Panc1 (cell line): ENCODE measurements around the gene PCDH8. TPM values are rescaled to one million over a fixed set of nuclear protein-coding genes. Genes with fewer than 3 reads are reported as not detected.

Experiments used
- ATAC-seq: fragments of 200-7000 bp; cut with Tn5 transposase; 2 replicates; pipeline ENCODE4 v1.9.1; 2020; ENCODE audit warnings: mild to moderate bottlenecking, moderate library complexity
- BruUV-seq: library from RNA; stranded (reverse); fragments of 400-500 nt; replicated peaks from 2 replicates; lab custom pipeline; 2021; lab: Mats Ljungman, UMichigan
- CTCF ChIA-PET: fragments of 300-600 bp; sonication (Branson Sonifier 250); formaldehyde crosslinking; loops from one replicate; lab custom pipeline; 2022; ENCODE audit warnings: antibody characterized with exemption; lab: Charles Lee
- POLR2A ChIA-PET: fragments of 300-600 bp; sonication (Branson Sonifier 250); formaldehyde crosslinking; loops from one replicate; lab custom pipeline; 2022; ENCODE audit warnings: antibody characterized with exemption; lab: Charles Lee
- DNase-seq: peaks from one replicate; pipeline ENCODE4 v3.0.0-alpha.2; 2010; ENCODE audit warnings: low read depth, low spot score
- H3K27ac ChIP-seq: 2 replicates; pipeline ENCODE4 v1.5.1; 2011; ENCODE audit warnings: mild to moderate bottlenecking, low read length, inconsistent platforms
- H3K27me3 ChIP-seq: fragments of 200-500 bp; sonication (Bioruptor generic); 2 replicates; pipeline ENCODE4 v1.6.0; 2014; ENCODE audit warnings: low read length, inconsistent platforms; ENCODE audit not compliant: control insufficient read depth, insufficient read depth
- H3K36me3 ChIP-seq: fragments of 200-500 bp; sonication (Bioruptor generic); 2 replicates; pipeline ENCODE4 v1.5.1; 2014; ENCODE audit warnings: inconsistent platforms, mild to moderate bottlenecking, low read length, moderate library complexity; ENCODE audit not compliant: control insufficient read depth, insufficient read depth
- H3K4me1 ChIP-seq: 2 replicates; pipeline ENCODE4 v1.5.1; 2011; ENCODE audit warnings: inconsistent platforms, mild to moderate bottlenecking, low read length, moderate library complexity; ENCODE audit not compliant: control insufficient read depth, insufficient read depth
- H3K4me3 ChIP-seq, 2 experiments: 2 replicates each; pipeline ENCODE4 v1.5.1; 2011 to 2012; ENCODE audit warnings: low read depth in 2 of 2, low read length in 2 of 2, mild to moderate bottlenecking in 2 of 2, inconsistent platforms in 1 of 2, moderate library complexity in 1 of 2
- H3K9me3 ChIP-seq: fragments of 200-500 bp; sonication (Bioruptor generic); 2 replicates; pipeline ENCODE4 v1.5.1; 2014; ENCODE audit warnings: low read depth, mild to moderate bottlenecking, inconsistent platforms, low read length, moderate library complexity; ENCODE audit not compliant: control insufficient read depth, insufficient read depth
- POLR2AphosphoS5 ChIP-seq: IDR thresholded peaks from 2 replicates; pipeline ENCODE4 v1.6.1; 2012; ENCODE audit warnings: mild to moderate bottlenecking, low read depth, low read length, moderate library complexity
- SIN3A ChIP-seq: IDR thresholded peaks from 2 replicates; pipeline ENCODE4 v1.6.1; 2012; ENCODE audit warnings: low read depth, mild to moderate bottlenecking, low read length, moderate library complexity, borderline replicate concordance; ENCODE audit not compliant: insufficient read depth
- TCF7L2 ChIP-seq: IDR thresholded peaks from 2 replicates; pipeline ENCODE4 v1.6.1; 2011; ENCODE audit warnings: mild to moderate bottlenecking, low read depth, low read length, inconsistent platforms
- in situ Hi-C: cut with HindIII; loops from 2 replicates; pipeline ENCODE4 v1.10.0; 2016; ENCODE audit warnings: low sequenced_read_pairs, low pct_unique_long_range_greater_than_20kb
- intact Hi-C: fragments of 100-400 bp; cut with micrococcal nuclease; formaldehyde crosslinking; loops from one replicate; pipeline ENCODE4 v1.10.0; 2022; ENCODE audit not compliant: unreplicated experiment
- total RNA-seq: library from RNA; stranded (reverse); gene quantifications from one replicate; pipeline ENCODE4 v1.2.1, GENCODE V29; 2021; ENCODE audit not compliant: unreplicated experiment
- TF ChIP-seq, protein P1 (sequence below): fragments of 450-650 bp; IDR thresholded peaks from 2 replicates; pipeline ENCODE4 v1.5.1; 2017; ENCODE audit warnings: mild to moderate bottlenecking
- TF ChIP-seq, protein P2 (sequence below), 2 experiments: IDR thresholded peaks; 2 replicates each; pipeline ENCODE4 v1.6.1; 2011 to 2012; ENCODE audit warnings: low read depth in 2 of 2, control low read depth in 1 of 2, low read length in 1 of 2, mild to moderate bottlenecking in 1 of 2, moderate library complexity in 1 of 2; ENCODE audit not compliant: insufficient read depth in 1 of 2

PCDH8 gene
- total RNA-seq, 1 experiment from 2014 or later, result not detected

- DNase-seq, result no peak
- no peak for TF ChIP-seq POLR2AphosphoS5
- TF ChIP-seq, protein P1, sequence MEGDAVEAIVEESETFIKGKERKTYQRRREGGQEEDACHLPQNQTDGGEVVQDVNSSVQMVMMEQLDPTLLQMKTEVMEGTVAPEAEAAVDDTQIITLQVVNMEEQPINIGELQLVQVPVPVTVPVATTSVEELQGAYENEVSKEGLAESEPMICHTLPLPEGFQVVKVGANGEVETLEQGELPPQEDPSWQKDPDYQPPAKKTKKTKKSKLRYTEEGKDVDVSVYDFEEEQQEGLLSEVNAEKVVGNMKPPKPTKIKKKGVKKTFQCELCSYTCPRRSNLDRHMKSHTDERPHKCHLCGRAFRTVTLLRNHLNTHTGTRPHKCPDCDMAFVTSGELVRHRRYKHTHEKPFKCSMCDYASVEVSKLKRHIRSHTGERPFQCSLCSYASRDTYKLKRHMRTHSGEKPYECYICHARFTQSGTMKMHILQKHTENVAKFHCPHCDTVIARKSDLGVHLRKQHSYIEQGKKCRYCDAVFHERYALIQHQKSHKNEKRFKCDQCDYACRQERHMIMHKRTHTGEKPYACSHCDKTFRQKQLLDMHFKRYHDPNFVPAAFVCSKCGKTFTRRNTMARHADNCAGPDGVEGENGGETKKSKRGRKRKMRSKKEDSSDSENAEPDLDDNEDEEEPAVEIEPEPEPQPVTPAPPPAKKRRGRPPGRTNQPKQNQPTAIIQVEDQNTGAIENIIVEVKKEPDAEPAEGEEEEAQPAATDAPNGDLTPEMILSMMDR, result no peak
- TF ChIP-seq SIN3A, result no peak
- TF ChIP-seq TCF7L2, result no peak
- TF ChIP-seq, protein P2, sequence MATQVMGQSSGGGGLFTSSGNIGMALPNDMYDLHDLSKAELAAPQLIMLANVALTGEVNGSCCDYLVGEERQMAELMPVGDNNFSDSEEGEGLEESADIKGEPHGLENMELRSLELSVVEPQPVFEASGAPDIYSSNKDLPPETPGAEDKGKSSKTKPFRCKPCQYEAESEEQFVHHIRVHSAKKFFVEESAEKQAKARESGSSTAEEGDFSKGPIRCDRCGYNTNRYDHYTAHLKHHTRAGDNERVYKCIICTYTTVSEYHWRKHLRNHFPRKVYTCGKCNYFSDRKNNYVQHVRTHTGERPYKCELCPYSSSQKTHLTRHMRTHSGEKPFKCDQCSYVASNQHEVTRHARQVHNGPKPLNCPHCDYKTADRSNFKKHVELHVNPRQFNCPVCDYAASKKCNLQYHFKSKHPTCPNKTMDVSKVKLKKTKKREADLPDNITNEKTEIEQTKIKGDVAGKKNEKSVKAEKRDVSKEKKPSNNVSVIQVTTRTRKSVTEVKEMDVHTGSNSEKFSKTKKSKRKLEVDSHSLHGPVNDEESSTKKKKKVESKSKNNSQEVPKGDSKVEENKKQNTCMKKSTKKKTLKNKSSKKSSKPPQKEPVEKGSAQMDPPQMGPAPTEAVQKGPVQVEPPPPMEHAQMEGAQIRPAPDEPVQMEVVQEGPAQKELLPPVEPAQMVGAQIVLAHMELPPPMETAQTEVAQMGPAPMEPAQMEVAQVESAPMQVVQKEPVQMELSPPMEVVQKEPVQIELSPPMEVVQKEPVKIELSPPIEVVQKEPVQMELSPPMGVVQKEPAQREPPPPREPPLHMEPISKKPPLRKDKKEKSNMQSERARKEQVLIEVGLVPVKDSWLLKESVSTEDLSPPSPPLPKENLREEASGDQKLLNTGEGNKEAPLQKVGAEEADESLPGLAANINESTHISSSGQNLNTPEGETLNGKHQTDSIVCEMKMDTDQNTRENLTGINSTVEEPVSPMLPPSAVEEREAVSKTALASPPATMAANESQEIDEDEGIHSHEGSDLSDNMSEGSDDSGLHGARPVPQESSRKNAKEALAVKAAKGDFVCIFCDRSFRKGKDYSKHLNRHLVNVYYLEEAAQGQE (IDR thresholded peaks at IDR 0.05; ENCODE audit: insufficient read depth in 1 of 2, low read depth in 2 of 2, low read length in 1 of 2), result no peak
- no peaks in the 10 kb centered on the region; the same call in 1 of the 2 replicates for H3K27me3 ChIP-seq
- ChIA-PET POLR2A (no interaction called here), CTCF (no interaction called here)
- H3K4me3 ChIP-seq, result no peak overlapping the region
- H3K4me1 ChIP-seq, result no peaks in the 10 kb centered on the region
- no TSS peak for BruUV-seq
- H3K9me3 ChIP-seq, result no peaks in the 10 kb centered on the region
- intact Hi-C loops (no loop called here), in situ Hi-C loops (no loop called here)
- ATAC-seq, result no peak
- no peak overlapping the region for H3K27ac ChIP-seq
- H3K36me3 ChIP-seq, result no peaks in the 10 kb centered on the region
Measured at GRCh38 chr13:52810526-52810925, 37.9 kb downstream of the PCDH8 start.

GRCh38 chr13:52810011-52810410 is 38.4 kb downstream of the PCDH8 start:
- intact Hi-C loops, result no loop called here
- TF ChIP-seq SIN3A, result no peak
- no peak for TF ChIP-seq POLR2AphosphoS5
- TF ChIP-seq TCF7L2, result no peak
- TF ChIP-seq, protein P2 (IDR thresholded peaks at IDR 0.05; ENCODE audit: insufficient read depth in 1 of 2, low read depth in 2 of 2, low read length in 1 of 2), result no peak
- no peaks in the 10 kb centered on the region for H3K4me1 ChIP-seq
- ChIA-PET POLR2A (no interaction called here), CTCF (no interaction called here)
- H3K4me3 ChIP-seq, result no peak overlapping the region
- H3K27ac ChIP-seq, result no peak overlapping the region
- H3K27me3 ChIP-seq, result no peaks in the 10 kb centered on the region; the same call in 1 of the 2 replicates
- no TSS peak for BruUV-seq
- no peak for ATAC-seq
- no peaks in the 10 kb centered on the region for H3K9me3 ChIP-seq
- no peaks in the 10 kb centered on the region for H3K36me3 ChIP-seq
- in situ Hi-C loops, result no loop called here
- DNase-seq, result no peak
